HG02981 (cell line): ENCODE results near the gene DAZAP2.
"Not testable (repeated sequence)": the region's sequence is repeated elsewhere in the genome, so short reads cannot be mapped to it uniquely, and the experiment has no call there.

ENCODE experiments used
- ATAC-seq: cut with Tn5 transposase; IDR thresholded peaks from one replicate; pipeline ENCODE4 v1.9.1; 2021; ENCODE audit warnings: mild to moderate bottlenecking, moderate library complexity; ENCODE audit not compliant: unreplicated experiment

Gene DAZAP2

DNA sequence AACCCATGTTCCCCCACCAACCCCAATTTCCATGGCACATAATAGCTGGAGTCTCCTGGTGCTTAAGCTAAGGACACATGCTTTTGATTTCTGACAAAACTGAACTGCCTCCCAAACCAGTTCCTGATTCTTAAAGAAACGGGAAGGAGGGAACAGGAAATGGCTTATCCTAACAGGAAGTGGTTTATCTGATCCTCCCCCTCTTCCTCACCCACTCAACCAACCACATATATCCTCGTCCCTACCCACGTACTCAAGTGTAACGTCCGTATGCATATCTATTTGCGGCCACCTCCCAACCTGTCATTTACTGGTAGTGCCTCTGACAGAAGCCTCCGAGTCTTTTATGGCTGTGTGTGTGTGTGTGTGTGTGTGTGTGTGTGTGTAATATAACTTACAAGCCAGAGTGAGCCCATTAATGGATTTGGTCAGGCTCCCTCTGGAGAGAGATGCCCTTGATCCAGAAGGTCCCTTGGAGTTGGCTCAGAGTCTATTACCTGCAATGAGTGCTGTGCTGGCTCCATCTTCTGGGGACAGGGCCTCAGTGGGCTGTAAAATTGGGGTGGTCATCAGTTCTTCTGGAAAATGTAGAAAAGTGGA is 7.7 kb downstream of the DAZAP2 start:
- ATAC-seq, result no peak

DNA sequence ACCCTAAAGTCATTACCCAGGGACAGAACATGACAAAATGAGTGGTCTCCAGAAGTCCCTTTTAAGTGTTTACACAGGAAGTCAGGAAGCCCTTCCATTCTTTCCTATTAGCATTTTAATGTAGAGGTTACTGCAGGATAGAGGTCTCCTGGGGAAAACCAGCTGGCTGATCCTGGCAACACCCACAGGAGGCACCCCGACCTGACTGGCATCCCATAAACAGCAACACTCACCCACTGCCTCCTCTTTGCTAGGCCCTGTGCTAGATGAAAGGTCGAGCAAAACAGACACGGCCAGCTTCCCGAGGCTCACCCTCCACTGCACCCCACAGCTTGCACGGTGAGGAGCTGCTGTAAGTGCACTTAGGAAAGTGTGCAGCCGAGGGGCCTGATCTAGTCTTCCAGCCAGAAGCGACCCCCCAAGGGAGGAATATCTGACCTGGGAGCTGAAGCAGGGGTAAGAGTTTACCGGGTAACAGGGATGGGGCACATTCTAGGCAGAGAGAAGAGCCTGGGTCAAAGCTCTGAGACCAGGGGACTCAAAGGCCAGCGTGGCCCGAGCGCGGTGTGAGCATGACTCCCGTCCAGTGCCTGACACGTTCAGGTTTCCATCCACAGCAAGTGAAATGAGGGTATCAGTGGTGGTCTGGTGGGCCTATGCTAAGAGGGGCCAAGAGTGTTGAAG is 9.0 kb downstream of the DAZAP2 start:
- no peak for ATAC-seq

GRCh38 chr12:51253276-51253675 is 14.7 kb downstream of the DAZAP2 start:
- no peak for ATAC-seq

DNA sequence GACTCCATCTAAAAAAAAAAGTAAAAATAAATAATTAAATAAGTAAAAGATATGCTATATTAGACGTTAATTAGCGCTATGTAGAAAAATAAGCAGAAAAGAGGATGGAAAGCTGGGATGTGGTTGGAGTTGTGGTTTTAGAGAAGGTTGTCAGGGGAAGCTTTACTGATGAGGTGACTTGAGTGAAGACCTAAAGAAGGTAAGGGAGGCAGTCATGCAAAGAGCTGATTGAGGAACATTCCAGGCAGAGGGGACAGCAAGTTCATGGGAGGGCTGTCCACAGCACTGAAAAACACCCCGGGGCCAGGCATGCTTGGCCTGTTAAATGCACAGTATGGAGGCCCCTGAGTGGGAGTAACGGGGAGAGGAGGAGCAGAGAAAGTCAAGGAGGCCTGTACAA is 15.9 kb downstream of the DAZAP2 start:
- ATAC-seq, result no peak

GRCh38 chr12:51259600-51259999 is 21.0 kb downstream of the DAZAP2 start:
- ATAC-seq, result not testable (repeated sequence)

DNA sequence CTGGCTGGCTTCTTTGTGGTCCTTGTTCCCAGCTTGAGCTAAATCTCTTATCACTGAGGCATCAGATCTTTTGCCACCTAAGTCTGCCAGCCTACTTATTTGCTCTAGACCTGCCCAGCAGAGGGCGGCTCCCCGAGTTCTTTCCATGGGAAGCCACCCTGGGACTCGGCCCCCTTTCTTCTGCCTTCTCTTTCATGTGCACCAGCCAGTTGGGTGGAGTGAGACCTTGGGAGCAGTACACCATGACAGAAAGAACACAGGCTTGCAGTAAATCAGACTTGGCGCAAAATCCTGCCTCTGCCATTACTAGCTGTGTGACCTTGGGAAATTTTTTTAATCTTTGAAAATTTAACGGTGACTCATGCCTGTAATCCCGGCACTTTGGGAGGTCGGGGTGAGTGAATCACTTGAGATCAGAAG is 24.1 kb downstream of the DAZAP2 start:
- no peak for ATAC-seq

DNA sequence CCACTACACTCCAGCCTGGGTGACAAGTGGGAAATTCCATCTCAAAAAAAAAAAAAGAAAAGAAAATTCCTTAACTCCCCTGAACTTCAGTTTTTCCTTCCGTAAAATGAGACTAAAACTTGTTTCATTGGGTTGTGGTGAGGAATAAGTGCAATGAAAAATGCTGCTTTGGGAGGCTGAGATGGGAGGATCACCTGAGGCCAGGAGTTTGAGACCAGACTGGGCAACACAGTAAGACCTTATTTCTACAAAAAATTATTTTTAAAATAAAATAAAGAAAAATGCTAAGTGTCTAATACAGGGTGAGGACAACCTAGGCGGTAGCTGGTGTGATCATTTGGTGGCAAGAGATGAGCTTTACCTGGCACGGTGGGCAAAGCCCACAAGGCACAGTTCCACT is 24.7 kb downstream of the DAZAP2 start:
- no peak for ATAC-seq

DNA sequence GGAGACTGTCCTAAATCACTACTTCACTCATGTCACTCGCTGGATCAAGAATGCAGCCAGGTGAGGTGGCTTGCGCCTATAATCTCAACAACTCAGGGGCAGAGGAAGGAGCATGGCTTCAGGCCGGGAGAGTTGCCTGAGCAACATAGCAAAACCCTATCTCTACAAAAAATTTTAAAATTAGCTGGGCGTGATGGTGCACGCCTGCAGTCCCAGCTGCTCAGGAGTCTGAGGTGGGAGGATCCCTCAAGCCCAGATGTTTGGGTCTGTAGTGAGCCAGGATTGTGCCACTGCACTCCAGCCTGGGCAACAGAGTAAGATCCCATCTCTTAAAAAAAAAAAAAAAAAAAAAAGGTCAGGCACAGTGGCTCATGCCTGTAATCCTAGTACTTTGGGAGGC is 25.7 kb downstream of the DAZAP2 start:
- no peak for ATAC-seq

DNA sequence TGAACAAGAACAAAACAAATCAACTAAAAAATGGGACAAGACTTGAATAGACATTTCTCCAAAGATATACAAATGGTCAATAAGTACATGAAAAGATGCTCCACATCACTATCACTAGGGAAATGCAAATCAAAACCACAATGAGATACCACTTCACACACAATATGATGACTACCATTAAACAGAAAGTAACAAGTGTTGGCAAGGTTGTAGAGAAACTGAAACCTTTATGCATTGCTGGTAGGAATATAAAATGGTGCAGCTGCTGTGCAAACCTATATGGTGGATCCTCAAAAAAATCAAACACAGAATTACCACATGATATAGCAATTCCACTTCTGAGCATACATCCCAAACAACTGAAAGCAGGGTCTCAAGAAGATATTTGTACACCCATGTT is 26.4 kb downstream of the DAZAP2 start:
- ATAC-seq, result peak; percentile 56

DNA sequence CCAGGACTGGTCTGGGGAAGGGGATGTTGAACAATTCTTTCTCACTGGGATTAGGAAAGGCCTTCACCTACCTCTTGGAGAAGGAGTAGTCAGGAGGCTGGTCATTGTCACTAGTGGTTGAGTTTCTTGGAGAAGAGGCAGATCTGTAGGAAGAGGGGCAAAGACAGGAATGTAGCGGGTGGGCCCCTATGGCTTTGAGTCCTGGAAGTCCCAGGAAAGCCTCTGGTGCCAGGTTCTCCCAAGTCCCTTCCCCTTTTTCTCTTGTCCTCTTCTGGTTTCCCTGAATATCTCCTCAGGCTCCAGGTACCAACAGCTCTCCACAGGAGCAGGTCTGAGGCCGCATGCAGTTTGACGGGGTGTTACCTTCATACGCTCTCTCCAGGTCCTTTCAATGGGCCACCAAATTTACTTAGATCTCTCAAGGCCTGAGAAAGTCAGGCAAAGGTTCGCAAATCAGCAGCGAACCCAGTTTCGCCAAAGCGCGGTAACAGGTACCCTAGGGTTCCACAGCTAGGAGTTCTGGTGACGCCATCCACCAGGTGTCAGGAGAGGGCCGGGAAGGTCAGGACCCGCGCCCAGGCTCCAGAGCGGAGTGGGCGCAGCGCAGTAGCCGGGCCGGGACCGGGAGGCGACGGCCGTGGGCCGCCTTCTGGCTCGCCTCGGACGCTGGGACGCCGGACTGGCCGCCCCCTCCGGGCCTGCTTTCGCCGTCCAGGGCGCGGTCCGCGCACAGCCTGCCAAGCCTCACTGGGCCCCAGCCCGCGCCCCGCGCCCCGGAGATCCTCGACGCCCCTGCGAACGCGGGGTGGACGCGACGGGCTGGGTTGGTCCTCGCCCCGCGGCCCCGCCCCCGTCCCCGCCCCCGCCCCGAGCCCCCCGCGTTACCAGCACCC is 30.8 kb downstream of the DAZAP2 start:
- no peak for ATAC-seq

DNA sequence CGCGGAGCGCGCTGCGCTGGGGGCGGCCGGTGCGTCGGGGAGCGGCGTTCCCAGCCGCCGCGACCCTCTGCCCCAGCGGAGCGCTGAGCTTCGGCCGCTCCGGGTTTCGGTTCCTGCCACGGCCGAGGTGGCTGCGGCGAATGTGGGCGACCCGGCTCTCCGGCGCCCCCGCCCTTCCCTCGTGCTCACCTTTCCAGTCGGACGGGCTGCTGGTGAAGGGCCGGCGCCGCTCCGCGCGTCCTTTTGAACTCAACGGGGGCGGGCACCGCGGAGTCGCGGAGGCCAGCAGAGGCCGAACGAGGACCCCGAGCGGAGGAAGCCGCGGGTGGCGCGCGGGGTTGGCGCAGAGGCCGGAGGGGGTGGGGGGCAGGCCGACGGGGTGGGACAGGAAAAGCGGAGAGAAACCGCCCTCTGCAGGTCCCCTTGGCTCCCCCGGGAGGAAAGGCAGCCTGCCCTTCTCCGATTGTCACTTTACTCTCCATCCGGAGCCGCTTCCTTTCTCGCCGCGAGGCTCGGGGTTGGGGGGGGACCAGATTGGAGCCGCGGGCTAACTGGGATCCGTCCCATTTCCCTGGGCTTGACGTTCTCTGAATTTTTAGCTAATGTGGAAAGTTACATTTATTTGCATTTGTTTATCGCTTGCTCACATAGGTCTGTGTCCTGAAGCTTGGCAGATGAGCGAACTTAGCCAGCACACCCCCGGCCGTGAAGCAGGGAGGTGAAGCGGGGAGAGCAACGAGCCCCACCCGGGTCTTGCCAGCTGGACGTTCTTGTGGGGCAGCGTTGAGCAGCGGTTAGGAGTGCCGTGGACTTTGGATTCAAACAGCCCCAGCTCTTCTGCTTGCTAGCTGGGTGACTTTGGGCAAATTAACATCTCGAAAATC is 31.7 kb downstream of the DAZAP2 start, which contains the start of gene SMAGP:
Gene SMAGP (minus strand): TSS at position 349 of the 884 bp plus-strand sequence. CDS start 1,137 bp downstream, outside the sequence.
- peak; percentile 65 for ATAC-seq

DNA sequence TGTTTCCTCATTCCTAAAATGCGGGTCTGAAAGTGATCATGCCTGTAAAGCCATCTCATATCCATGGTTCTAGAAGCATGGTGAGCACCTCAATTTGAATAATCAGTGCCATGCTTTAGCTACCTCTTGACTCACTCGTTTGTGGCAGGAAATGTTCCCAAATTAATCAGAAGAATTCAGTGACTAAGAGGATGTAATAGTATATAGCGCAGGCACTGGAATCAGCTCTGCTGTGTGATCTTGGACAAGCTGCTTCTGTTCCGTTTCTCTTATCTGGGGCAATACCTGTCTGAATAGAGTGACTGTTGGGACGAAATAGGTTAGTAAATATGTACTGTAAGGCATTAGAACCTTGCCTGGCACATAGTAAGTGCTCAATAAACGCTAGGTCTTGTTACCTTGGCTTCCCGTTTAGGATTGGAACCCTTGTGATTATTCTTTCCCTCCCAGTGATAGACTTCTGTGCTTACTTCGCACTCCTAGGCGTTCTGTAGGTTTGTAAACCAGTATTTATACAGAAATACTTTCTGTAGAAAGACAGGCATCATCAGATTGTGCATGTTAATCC is 32.4 kb downstream of the DAZAP2 start:
- ATAC-seq, result peak; percentile 23

DNA sequence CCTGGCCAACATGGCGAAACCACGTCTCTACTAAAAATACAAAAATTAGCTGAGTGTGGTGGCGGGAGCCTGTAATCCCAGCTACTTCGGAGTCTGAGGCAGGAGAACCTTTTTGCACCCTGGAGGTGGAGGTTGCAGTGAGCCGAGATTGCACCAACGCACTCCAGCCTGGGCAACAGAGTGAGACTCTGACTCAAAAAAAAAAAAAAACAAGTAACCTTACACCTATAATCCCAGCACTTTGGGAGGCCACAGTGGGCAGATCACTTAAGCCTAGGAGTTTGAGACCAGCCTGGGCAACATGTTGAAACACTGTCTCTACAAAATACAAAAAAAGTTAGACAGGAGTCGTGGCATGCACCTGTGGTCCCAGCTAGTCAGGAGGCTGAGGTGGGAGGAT is 34.2 kb downstream of the DAZAP2 start:
- ATAC-seq, result not testable (repeated sequence)

- ATAC-seq, result no peak
Observed at GRCh38 chr12:51275088-51275487, 36.5 kb downstream of the DAZAP2 start.

DNA sequence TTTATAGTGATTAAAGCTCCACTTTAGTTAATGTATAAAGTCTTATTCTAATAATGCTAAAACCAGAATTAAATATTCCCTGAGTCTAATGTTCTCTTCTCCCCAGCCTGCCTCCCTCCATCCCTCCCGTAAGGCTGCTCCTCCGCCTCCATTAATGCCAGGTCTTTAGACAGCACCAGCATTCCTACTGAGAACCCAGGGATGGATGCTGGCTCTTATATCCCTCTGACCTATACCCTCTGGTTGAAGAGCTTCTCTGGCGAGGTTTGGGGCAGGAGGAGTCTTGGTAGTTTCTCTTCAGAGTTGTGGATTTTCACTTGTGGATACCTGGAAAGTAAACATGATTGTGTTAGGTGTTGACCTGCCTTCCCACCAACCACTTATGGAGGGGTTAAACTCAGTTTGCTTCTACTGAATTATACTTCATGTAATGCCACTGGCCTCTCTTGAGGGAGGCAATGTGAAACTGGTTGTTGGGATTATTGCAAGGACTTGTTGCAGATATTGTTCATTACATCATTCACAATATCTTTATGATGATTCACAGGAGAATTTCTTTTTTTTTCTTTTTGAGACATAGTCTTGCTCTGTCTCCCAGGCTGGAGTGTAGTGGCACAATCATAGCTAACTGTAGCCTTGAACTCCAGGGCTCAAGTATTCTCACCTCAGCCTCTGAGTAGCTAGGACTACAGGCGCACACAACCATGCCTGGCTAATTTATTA is 42.7 kb downstream of the DAZAP2 start:
- ATAC-seq, result no peak

- ATAC-seq, result no peak
Observed at GRCh38 chr12:51285843-51286242, 47.2 kb downstream of the DAZAP2 start.

DNA sequence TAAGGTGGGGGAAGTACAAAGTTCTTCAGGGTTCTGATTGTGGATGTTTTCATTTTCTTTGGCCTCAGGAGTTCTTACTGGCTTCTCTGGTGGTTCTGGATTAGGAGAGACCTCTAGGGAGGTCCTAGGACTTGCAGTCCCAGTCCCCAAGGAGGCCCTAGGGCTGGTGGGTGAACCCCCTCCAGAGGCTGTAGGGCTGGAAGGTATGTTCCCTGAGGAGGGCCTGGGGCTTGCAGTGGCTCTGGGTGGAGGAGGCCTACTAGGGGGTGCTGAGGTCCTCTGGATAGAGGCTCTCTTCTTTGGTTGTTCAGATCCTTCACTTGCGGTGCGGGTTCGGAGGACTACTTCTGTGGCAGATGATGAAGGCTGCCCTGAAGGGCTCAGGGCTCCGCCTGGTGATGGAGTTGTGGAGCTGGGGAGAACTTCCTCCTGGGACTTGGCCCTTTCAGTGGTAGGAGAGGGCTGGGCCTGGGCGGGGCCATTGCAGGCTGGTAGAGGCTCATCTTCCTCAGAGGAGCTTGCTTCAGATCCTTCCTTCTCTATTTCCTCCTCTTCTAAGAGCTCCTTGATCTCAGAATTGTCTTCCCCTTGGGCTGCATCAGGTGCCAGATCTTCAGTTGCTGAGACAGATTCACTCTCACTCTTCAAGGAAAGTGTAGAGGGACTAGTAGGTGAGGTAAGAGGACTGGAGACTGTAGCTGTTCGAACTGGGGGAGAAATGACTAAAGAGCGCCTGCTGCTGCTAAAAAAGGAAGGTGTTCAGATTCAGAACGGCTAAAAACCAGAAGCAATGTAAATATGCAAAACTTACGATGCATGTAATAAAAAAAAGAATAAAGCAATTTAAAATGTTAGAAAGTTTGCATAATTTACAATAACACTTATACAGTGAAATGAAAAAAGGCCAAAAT is 53.2 kb downstream of the DAZAP2 start:
- ATAC-seq, result not testable (repeated sequence)
